H1 (cell line): ENCODE results near the gene CNFN. TPM values are rescaled to one million over a fixed set of nuclear protein-coding genes. Genes with fewer than 3 reads are reported as not detected.
A peak's percentile ranks its signal among the peaks of the same experiment; 100 is the strongest.

Experiments used
- CTCF ChIA-PET: fragments of 300-600 bp; sonication (Branson Sonifier 250); formaldehyde crosslinking; loops from one replicate; lab custom pipeline; 2021; ENCODE audit not compliant: partially characterized antibody; lab: Charles Lee
- POLR2A ChIA-PET: fragments of 300-600 bp; sonication (Branson Sonifier 250); formaldehyde crosslinking; loops from one replicate; lab custom pipeline; 2021; ENCODE audit warnings: inconsistent platforms; ENCODE audit not compliant: partially characterized antibody; lab: Charles Lee
- DNase-seq, 2 experiments: peaks; one replicate each; pipeline versions ENCODE4 v3.0.0 to v3.0.0-alpha.2; 2010 to 2022; ENCODE audit warnings: low spot score in 2 of 2, low read depth in 1 of 2, mixed read lengths in 1 of 2
- FAIRE-seq: peaks from 2 replicates; lab custom pipeline; 2011; peaks lifted over from hg19 to GRCh38; lab: Jason Lieb, UNC
- H2AFZ ChIP-seq: 2 replicates; pipeline ENCODE4 v1.8.1; 2012; ENCODE audit warnings: low read length, inconsistent platforms
- H2AK5ac ChIP-seq: 2 replicates; pipeline ENCODE4 v1.6.1; 2013; ENCODE audit warnings: low read depth, low read length
- H2BK120ac ChIP-seq: replicated peaks from 2 replicates; pipeline ENCODE3; 2013; ENCODE audit warnings: low read depth, low read length, inconsistent platforms
- H2BK12ac ChIP-seq: 2 replicates; pipeline ENCODE4 v1.6.1; 2013; ENCODE audit warnings: low read depth, low read length
- H2BK15ac ChIP-seq: 2 replicates; pipeline ENCODE4 v1.6.1; 2013; ENCODE audit warnings: low read length
- H2BK20ac ChIP-seq: 2 replicates; pipeline ENCODE4 v1.6.1; 2013; ENCODE audit warnings: low read length
- H2BK5ac ChIP-seq: 2 replicates; pipeline ENCODE4 v1.6.1; 2013; ENCODE audit warnings: low read depth, low read length
- H3K14ac ChIP-seq: 2 replicates; pipeline ENCODE4 v1.6.1; 2013; ENCODE audit warnings: inconsistent platforms; ENCODE audit not compliant: insufficient read length
- H3K18ac ChIP-seq: 2 replicates; pipeline ENCODE4 v1.6.1; 2013; ENCODE audit warnings: low read length; ENCODE audit errors: extremely low read depth
- H3K23ac ChIP-seq: 2 replicates; pipeline ENCODE4 v1.6.1; 2013; ENCODE audit warnings: inconsistent platforms; ENCODE audit not compliant: insufficient read length
- H3K23me2 ChIP-seq: 2 replicates; pipeline ENCODE4 v1.6.1; 2013; ENCODE audit warnings: low read depth, low read length
- H3K27ac ChIP-seq: 2 replicates; pipeline ENCODE4 v1.6.1; 2011; ENCODE audit warnings: low read depth, low read length, inconsistent platforms
- H3K27me3 ChIP-seq, 4 experiments: replicated peaks in 1 of 4; 1 replicate in 1 of 4; 2 replicates in 3 of 4; pipeline versions ENCODE4 v1.6.1 to v1.8.1; 2011 to 2013; ENCODE audit warnings: low read length in 3 of 4, mild to moderate bottlenecking in 3 of 4, inconsistent platforms in 2 of 4, mixed read lengths in 2 of 4, moderate library complexity in 1 of 4; ENCODE audit not compliant: control insufficient read depth in 3 of 4, insufficient read depth in 3 of 4; ENCODE audit errors: extremely low read depth in 1 of 4
- H3K36me3 ChIP-seq, 4 experiments: 2 replicates each; pipeline versions ENCODE4 v1.6.1 to v1.8.1; 2011 to 2013; ENCODE audit warnings: mild to moderate bottlenecking in 4 of 4, low read length in 3 of 4, moderate library complexity in 2 of 4, control low read depth in 1 of 4, inconsistent platforms in 1 of 4; ENCODE audit not compliant: insufficient read depth in 4 of 4, control insufficient read depth in 2 of 4
- H3K4ac ChIP-seq: replicated peaks from 2 replicates; pipeline ENCODE3; 2013; ENCODE audit warnings: low read length, low read depth, mixed read lengths, inconsistent platforms; ENCODE audit not compliant: insufficient read length
- H3K4me1 ChIP-seq, 4 experiments: replicated peaks in 1 of 4; 1 replicate in 1 of 4; 2 replicates in 3 of 4; pipeline versions ENCODE4 v1.6.1 to v1.8.1; 2011 to 2013; ENCODE audit warnings: low read length in 3 of 4, inconsistent platforms in 2 of 4, mixed read lengths in 1 of 4; ENCODE audit not compliant: insufficient read depth in 4 of 4, control insufficient read depth in 3 of 4
- H3K4me2 ChIP-seq, 2 experiments: 2 replicates each; pipeline versions ENCODE4 v1.6.1 to v1.8.1; 2011 to 2013; ENCODE audit warnings: low read depth in 2 of 2, low read length in 2 of 2, control low read depth in 1 of 2, inconsistent platforms in 1 of 2, mild to moderate bottlenecking in 1 of 2; ENCODE audit not compliant: insufficient read depth in 1 of 2
- H3K4me3 ChIP-seq, 4 experiments: fragments of 200-600, 300-600 bp in 1 of 4; sonication (generic), shearing (Covaris generic), sonication (Bioruptor Twin) in 1 of 4; 2 replicates each; pipeline versions ENCODE4 v1.5.1 to v1.8.1; 2011 to 2016; ENCODE audit warnings: low read length in 4 of 4, low read depth in 3 of 4, control low read depth in 2 of 4, inconsistent platforms in 2 of 4, mild to moderate bottlenecking in 2 of 4, mixed read lengths in 1 of 4, moderate library complexity in 1 of 4; ENCODE audit not compliant: insufficient read depth in 2 of 4; ENCODE audit errors: extremely low read depth in 1 of 4
- H3K56ac ChIP-seq: replicated peaks from 2 replicates; pipeline ENCODE3; 2013; ENCODE audit warnings: low read depth, mild to moderate bottlenecking, mixed read lengths, low read length, inconsistent platforms; ENCODE audit not compliant: insufficient read length
- H3K79me1 ChIP-seq: 2 replicates; pipeline ENCODE4 v1.6.1; 2013; ENCODE audit warnings: low read depth, low read length, control low read depth
- H3K79me2 ChIP-seq, 2 experiments: 2 replicates each; pipeline versions ENCODE4 v1.6.1 to v1.8.1; 2012 to 2013; ENCODE audit warnings: low read length in 2 of 2, mild to moderate bottlenecking in 2 of 2, inconsistent platforms in 1 of 2; ENCODE audit not compliant: insufficient read depth in 2 of 2, control insufficient read depth in 1 of 2
- H3K9ac ChIP-seq, 4 experiments: replicated peaks in 1 of 4; 1 replicate in 1 of 4; 2 replicates in 3 of 4; pipeline versions ENCODE4 v1.6.1 to v1.8.1; 2011 to 2013; ENCODE audit warnings: low read depth in 3 of 4, low read length in 3 of 4, control low read depth in 2 of 4, mild to moderate bottlenecking in 2 of 4, moderate library complexity in 2 of 4, inconsistent platforms in 1 of 4; ENCODE audit errors: extremely low read depth in 1 of 4
- H3K9me3 ChIP-seq, 2 experiments: 2 replicates each; pipeline versions ENCODE4 v1.6.1 to v1.8.1; 2012 to 2013; ENCODE audit warnings: mild to moderate bottlenecking in 2 of 2, moderate library complexity in 2 of 2, control low read depth in 1 of 2, inconsistent platforms in 1 of 2, low read depth in 1 of 2, low read length in 1 of 2, mixed read lengths in 1 of 2; ENCODE audit not compliant: insufficient read depth in 2 of 2
- H4K20me1 ChIP-seq, 2 experiments: replicated peaks in 1 of 2; 2 replicates each; pipeline versions ENCODE3 to v1.8.1; 2011 to 2013; ENCODE audit warnings: inconsistent platforms in 2 of 2, low read length in 2 of 2, mild to moderate bottlenecking in 1 of 2; ENCODE audit not compliant: insufficient read depth in 2 of 2, control insufficient read depth in 1 of 2
- H4K5ac ChIP-seq: 2 replicates; pipeline ENCODE4 v1.6.1; 2013; ENCODE audit warnings: low read length, low read depth, mixed read lengths, inconsistent platforms; ENCODE audit not compliant: insufficient read length
- H4K8ac ChIP-seq: 2 replicates; pipeline ENCODE4 v1.8.0; 2013; ENCODE audit warnings: mild to moderate bottlenecking, moderate library complexity, low read length, inconsistent platforms; ENCODE audit not compliant: insufficient read depth; ENCODE audit errors: extremely low read depth
- H4K91ac ChIP-seq: replicated peaks from 2 replicates; pipeline ENCODE3; 2013; ENCODE audit warnings: low read length, mixed read lengths, inconsistent platforms; ENCODE audit not compliant: insufficient read length
- GABPA ChIP-seq: IDR thresholded peaks from 2 replicates; pipeline ENCODE4 v1.6.1; 2011; ENCODE audit warnings: mild to moderate bottlenecking, low read length, moderate library complexity, borderline replicate concordance; ENCODE audit not compliant: insufficient read depth
- RBBP5 ChIP-seq: IDR thresholded peaks from 2 replicates; pipeline ENCODE4 v1.7.1; 2012; ENCODE audit warnings: low read depth, mild to moderate bottlenecking, inconsistent platforms, low read length, moderate library complexity, borderline replicate concordance
- SIN3A ChIP-seq, 2 experiments: IDR thresholded peaks in 1 of 2; conservative IDR thresholded peaks in 1 of 2; 2 replicates each; pipeline ENCODE4 v1.6.1; 2011 to 2012; ENCODE audit warnings: low read length in 2 of 2, improper control_type of control experiment in 1 of 2, low read depth in 1 of 2, mild to moderate bottlenecking in 1 of 2
- SIX5 ChIP-seq: IDR thresholded peaks from 2 replicates; pipeline ENCODE4 v1.6.1; 2011; ENCODE audit warnings: mild to moderate bottlenecking, low read depth, low read length
- TAF1 ChIP-seq: IDR thresholded peaks from 2 replicates; pipeline ENCODE4 v1.6.1; 2011; ENCODE audit warnings: mild to moderate bottlenecking, low read depth, low read length
- TBP ChIP-seq: IDR thresholded peaks from 2 replicates; pipeline ENCODE4 v1.6.1; 2011; ENCODE audit warnings: low read depth, low read length, improper control_type of control experiment
- WGBS, 2 experiments: shearing (Covaris generic) in 1 of 2; methylation state at CpG; one replicate each; pipeline versions ENCODE4 v1.1.6 to v1.1.7; 2013 to 2015; ENCODE audit warnings: low lambda C conversion rate in 2 of 2, mixed read lengths in 2 of 2, inconsistent platforms in 1 of 2, low coverage in 1 of 2, missing lambda C conversion rate in 1 of 2; ENCODE audit not compliant: insufficient replicate concordance in 2 of 2, insufficient coverage in 1 of 2, insufficient read length in 1 of 2; ENCODE audit errors: extremely low coverage in 1 of 2, missing lambda C conversion rate in 1 of 2; 5-methylcytosine and 5-hydroxymethylcytosine counted together
- polyA plus RNA-seq, 7 experiments: library from polyadenylated mRNA; depleted of rRNA in 3 of 7; stranded (reverse) in 5 of 7; unstranded in 2 of 7; fragments of >200 nt in 5 of 7; fragments of 200-250 nt in 2 of 7; gene quantifications; 1 replicate in 5 of 7; 2 replicates in 1 of 7; 4 replicates in 1 of 7; pipeline versions ENCODE4 v1.2.1 to v1.2.3, GENCODE V29; 2011 to 2013; ENCODE audit warnings: missing spikeins in 2 of 7, mixed read lengths in 2 of 7
- total RNA-seq: library from RNA; stranded (reverse); fragmentation: NEBNext Ultra II Directional; extraction: Animal tissue kit (Norgen Biotek cat#: 25700); gene quantifications from 2 replicates; pipeline ENCODE4 v1.2.1, GENCODE V29; 2021

The CNFN gene
- total and polyA plus RNA-seq, 2 of the 8 experiments (the other 6 are each of a cell fraction or from before 2014, with no cell fraction given), result 8.9 to 31.5 TPM

DNA sequence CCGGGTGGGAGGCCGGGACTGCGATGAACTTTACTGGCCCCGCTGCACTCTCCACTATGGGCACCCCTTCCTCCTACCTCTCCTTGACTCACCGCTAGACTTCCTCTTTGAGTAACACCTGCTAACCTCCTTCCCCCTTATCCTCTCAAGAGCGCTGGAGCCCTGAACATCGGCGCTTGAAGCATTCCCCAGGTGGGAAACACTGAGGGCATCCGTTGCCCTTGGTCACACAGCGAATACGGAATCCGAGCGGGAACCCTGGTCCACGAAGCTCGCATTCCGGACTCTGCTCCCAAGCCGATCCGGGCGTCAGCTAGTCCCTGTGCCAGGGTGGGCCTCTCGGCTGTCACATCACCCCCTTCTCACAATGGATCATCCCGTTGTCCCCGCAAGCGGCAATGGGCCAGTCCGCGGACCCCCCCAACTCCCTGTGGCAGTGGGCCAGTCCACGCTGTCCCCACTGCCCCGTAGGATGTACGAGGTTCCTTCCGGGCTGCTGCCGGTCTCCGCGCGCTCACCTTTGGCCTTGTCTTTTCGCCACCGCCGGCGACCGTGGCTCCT is 32.9 kb upstream of the CNFN start:
- Histone ChIP-seq H3K79me1 (no peaks in the 10 kb centered on the region), H4K91ac (no peak overlapping the region), H3K18ac (peak overlapping the region; percentile 71; the same call in 1 of the 2 replicates), H4K20me1 (peaks cover 7 to 16% of the 10 kb centered on the region in 2 experiments), H3K4ac (no peak overlapping the region), H2AFZ (no peak overlapping the region), H2BK5ac (0 out of 2 replicates have a peak overlapping the region, but pooled peaks have one; percentile 24), H2AK5ac (no peak overlapping the region), H2BK15ac (peak overlapping the region; percentile 8), H3K14ac (no peak overlapping the region), H2BK120ac (no peak overlapping the region), H4K5ac (no peak overlapping the region), H3K9ac (peak overlapping the region in 2 of 4 experiments; percentile 33 to 36; a peak in 3 of 7 replicates), H3K4me2 (peak overlapping the region; percentile 77 to 89), H3K4me1 (peaks cover 0 to 13% (median 4%) of the 10 kb centered on the region in 4 experiments; a peak in 5 of 7 replicates), H2BK12ac (0 out of 2 replicates have a peak overlapping the region, but pooled peaks have one; percentile 9), H3K36me3 (no peaks in the 10 kb centered on the region), H3K23me2 (peaks cover 7% of the 10 kb centered on the region; the same call in 1 of the 2 replicates), H2BK20ac (no peak overlapping the region), H3K27ac (no peak overlapping the region), H3K9me3 (peaks cover 4 to 9% of the 10 kb centered on the region in 2 experiments), H3K23ac (no peak overlapping the region), H3K79me2 (no peaks in the 10 kb centered on the region), H3K56ac (no peak overlapping the region), H3K4me3 (peak overlapping the region; percentile 58 to 68 (median 64)), H4K8ac (no peak overlapping the region; the same call in 1 of the 2 replicates), H3K27me3 (peaks cover 13 to 41% (median 35%) of the 10 kb centered on the region in 4 experiments)
- DNase-seq, result no peak
- WGBS, 2 experiments, result 9% methylated on average over 38 of the region's 38 CpGs; no CpG with 5 or more reads in 1 of the 2 experiments
- POLR2A ChIA-PET, result interaction anchor here (0.6 to 3.1 kb wide), 20 partner anchors 8 to 206 kb away, joined by 3 to 24 read pairs (median 6); partner anchors contain the start of gene CXCL17
- CTCF ChIA-PET, result interaction anchor here (0.5 to 10.3 kb wide), 11 partner anchors 11 to 1632 kb away, joined by 3 to 101 read pairs (median 4); partner anchors contain the start of gene CXCL17
- no peak for FAIRE-seq
- TF ChIP-seq GABPA (no peak), SIN3A (conservative IDR thresholded peaks at IDR 0.05 in 1 of 2, IDR thresholded peaks at IDR 0.05 in 1 of 2; ENCODE audit: low read depth in 1 of 2, low read length in 2 of 2) (0 out of 4 replicates have a peak, but pooled peaks of 1 of the 2 experiments have one; percentile 7), TAF1 (no peak), RBBP5 (peak; percentile 16; the same call in 1 of the 2 replicates), TBP (no peak), SIX5 (peak; percentile 53)
